Right lung (tissue), 5 donors: ENCODE results near the gene TBC1D22A. TPM values are rescaled to one million over a fixed set of nuclear protein-coding genes. Genes with fewer than 3 reads are reported as not detected.

Experiments used
- DNase-seq, 2 donors: peaks; one replicate each; pipeline ENCODE4 v3.0.0-alpha.2; 2013
- polyA plus RNA-seq, 5 donors: library from polyadenylated mRNA; unstranded; fragments of 120-200 nt; gene quantifications; one replicate each; pipeline versions ENCODE4 v1.2.1 to v1.2.3, GENCODE V29; 2013; ENCODE audit warnings: inconsistent platforms in 1 of 5, low replicate concordance in 1 of 5; ENCODE audit not compliant: insufficient read length in 5 of 5, insufficient read depth in 1 of 5

TBC1D22A gene
- polyA plus RNA-seq, 5 donors: 13.9 to 17.6 (median 16.2) TPM

- DNase-seq: no peak
Measured at GRCh38 chr22:47178339-47178738, 415.9 kb downstream of the TBC1D22A start.

- DNase-seq: no peak
Measured at GRCh38 chr22:47180796-47181195, 418.3 kb downstream of the TBC1D22A start.

- peak; percentile 56 to 73 for DNase-seq
Measured at GRCh38 chr22:47187176-47187957, 424.9 kb downstream of the TBC1D22A start.

- no peak for DNase-seq
Measured at GRCh38 chr22:47188261-47189055, 426.0 kb downstream of the TBC1D22A start.

GRCh38 chr22:47189056-47189916, 426.8 kb downstream of the TBC1D22A start:
- DNase-seq: no peak

GRCh38 chr22:47190276-47190956, 428.0 kb downstream of the TBC1D22A start:
- no peak for DNase-seq

GRCh38 chr22:47190957-47191670, 428.7 kb downstream of the TBC1D22A start:
- no peak for DNase-seq

- DNase-seq: no peak
Measured at GRCh38 chr22:47191671-47192650, 429.5 kb downstream of the TBC1D22A start.

GRCh38 chr22:47192651-47193437, 430.4 kb downstream of the TBC1D22A start:
- no peak for DNase-seq

- DNase-seq: no peak
Measured at GRCh38 chr22:47193606-47194329, 431.3 kb downstream of the TBC1D22A start.

- no peak for DNase-seq
Measured at GRCh38 chr22:47194476-47195155, 432.2 kb downstream of the TBC1D22A start.

GRCh38 chr22:47195156-47195483, 432.7 kb downstream of the TBC1D22A start:
- no peak for DNase-seq

- DNase-seq: peak; percentile 83 to 88
Measured at GRCh38 chr22:47195484-47196165, 433.2 kb downstream of the TBC1D22A start.

GRCh38 chr22:47196166-47196849, 433.9 kb downstream of the TBC1D22A start:
- no peak for DNase-seq

GRCh38 chr22:47196881-47197772, 434.7 kb downstream of the TBC1D22A start:
- DNase-seq: no peak
